ENCODE data around the gene B4GALNT4. TPM values are rescaled to one million over a fixed set of nuclear protein-coding genes. Genes with fewer than 3 reads are reported as not detected.
"Not testable (repeated sequence)": the region's sequence is repeated elsewhere in the genome, so short reads cannot be mapped to it uniquely, and the experiment has no call there.

Gene B4GALNT4
- total RNA-seq, 1 donor from 2014 or later: 64.6 TPM

- Mint-ChIP-seq H3K27ac (ENCODE audit: unreplicated experiment) (no peak overlapping the region), H3K4me3 (ENCODE audit: unreplicated experiment) (no peak overlapping the region), H3K36me3 (ENCODE audit: low read depth, unreplicated experiment) (no peaks in the 10 kb centered on the region), H3K4me1 (ENCODE audit: low read depth, unreplicated experiment) (no peaks in the 10 kb centered on the region), H3K27me3 (ENCODE audit: low read depth, unreplicated experiment) (peaks cover 4% of the 10 kb centered on the region), H3K9me3 (ENCODE audit: unreplicated experiment) (no peaks in the 10 kb centered on the region)
- Histone ChIP-seq H3K27me3 (ENCODE audit: insufficient read depth, low read length) (no peaks in the 10 kb centered on the region), H4K20me1 (ENCODE audit: insufficient read depth, low read length) (no peaks in the 10 kb centered on the region), H3K4me3 (ENCODE audit: insufficient read depth, low read depth, low read length) (no peak overlapping the region), H3K36me3 (ENCODE audit: insufficient read depth, low read length) (no peaks in the 10 kb centered on the region), H3K27ac (ENCODE audit: low read depth, low read length) (no peak overlapping the region), H3K79me2 (ENCODE audit: insufficient read depth, low read length) (no peaks in the 10 kb centered on the region), H3K9ac (ENCODE audit: low read length) (no peak overlapping the region), H2AFZ (ENCODE audit: low read depth, low read length) (no peak overlapping the region), H3K4me1 (ENCODE audit: insufficient read depth, low read length) (no peaks in the 10 kb centered on the region), H3K4me2 (ENCODE audit: low read length) (no peak overlapping the region), H3K9me3 (ENCODE audit: insufficient read depth, low read depth, low read length) (no peaks in the 10 kb centered on the region)
- DNase-seq (ENCODE audit: low read depth) (no peak), FAIRE-seq (no peak)
- TF ChIP-seq CTCF (IDR thresholded peaks at IDR 0.05; ENCODE audit: insufficient read depth, low read depth, low read length) (no peak), EZH2 (IDR thresholded peaks at IDR 0.05; ENCODE audit: insufficient read depth, low read length) (no peak)
Observed at GRCh38 chr11:409008-409599, 39.8 kb downstream of the B4GALNT4 start.

- Mint-ChIP-seq H3K27me3 (ENCODE audit: low read depth, unreplicated experiment) (peaks cover 11% of the 10 kb centered on the region), H3K36me3 (ENCODE audit: low read depth, unreplicated experiment) (no peaks in the 10 kb centered on the region), H3K27ac (ENCODE audit: unreplicated experiment) (no peak overlapping the region), H3K4me1 (ENCODE audit: low read depth, unreplicated experiment) (peaks cover 2% of the 10 kb centered on the region), H3K9me3 (ENCODE audit: unreplicated experiment) (no peaks in the 10 kb centered on the region), H3K4me3 (ENCODE audit: unreplicated experiment) (peak overlapping the region; percentile 50)
- Histone ChIP-seq H3K36me3 (ENCODE audit: insufficient read depth, low read length) (no peaks in the 10 kb centered on the region), H3K79me2 (ENCODE audit: insufficient read depth, low read length) (no peaks in the 10 kb centered on the region), H3K9me3 (ENCODE audit: insufficient read depth, low read depth, low read length) (no peaks in the 10 kb centered on the region), H3K9ac (ENCODE audit: low read length) (no peak overlapping the region), H3K4me2 (ENCODE audit: low read length) (no peak overlapping the region), H3K4me1 (ENCODE audit: insufficient read depth, low read length) (peaks cover 4% of the 10 kb centered on the region), H2AFZ (ENCODE audit: low read depth, low read length) (no peak overlapping the region), H3K27ac (ENCODE audit: low read depth, low read length) (no peak overlapping the region), H4K20me1 (ENCODE audit: insufficient read depth, low read length) (no peaks in the 10 kb centered on the region), H3K27me3 (ENCODE audit: insufficient read depth, low read length) (no peaks in the 10 kb centered on the region), H3K4me3 (ENCODE audit: insufficient read depth, low read depth, low read length) (no peak overlapping the region)
- no peak for FAIRE-seq
- no peak for TF ChIP-seq CTCF (IDR thresholded peaks at IDR 0.05; ENCODE audit: insufficient read depth, low read depth, low read length)
- TF ChIP-seq EZH2 (IDR thresholded peaks at IDR 0.05; ENCODE audit: insufficient read depth, low read length): no peak
- no peak for DNase-seq (ENCODE audit: low read depth)
Observed at GRCh38 chr11:409600-410483, 40.5 kb downstream of the B4GALNT4 start.

GRCh38 chr11:410711-411110 lies 41.4 kb downstream of the B4GALNT4 start:
- H3K4me3 ChIP-seq (ENCODE audit: insufficient read depth, low read depth, low read length); H3K27me3 ChIP-seq (ENCODE audit: insufficient read depth, low read length); H3K4me3 Mint-ChIP-seq (ENCODE audit: unreplicated experiment); H3K4me1 Mint-ChIP-seq (ENCODE audit: low read depth, unreplicated experiment); FAIRE-seq; H3K36me3 Mint-ChIP-seq (ENCODE audit: low read depth, unreplicated experiment); H3K9me3 ChIP-seq (ENCODE audit: insufficient read depth, low read depth, low read length); H3K36me3 ChIP-seq (ENCODE audit: insufficient read depth, low read length); H3K9ac ChIP-seq (ENCODE audit: low read length); H3K27ac ChIP-seq (ENCODE audit: low read depth, low read length); H3K27ac Mint-ChIP-seq (ENCODE audit: unreplicated experiment); DNase-seq (ENCODE audit: low read depth); H2AFZ ChIP-seq (ENCODE audit: low read depth, low read length); H3K4me2 ChIP-seq (ENCODE audit: low read length); H4K20me1 ChIP-seq (ENCODE audit: insufficient read depth, low read length); H3K9me3 Mint-ChIP-seq (ENCODE audit: unreplicated experiment); H3K79me2 ChIP-seq (ENCODE audit: insufficient read depth, low read length): not testable (repeated sequence)
- H3K4me1 ChIP-seq (ENCODE audit: insufficient read depth, low read length): peaks cover 11% of the 10 kb centered on the region
- H3K27me3 Mint-ChIP-seq (ENCODE audit: low read depth, unreplicated experiment): peaks cover 12% of the 10 kb centered on the region

GRCh38 chr11:411520-411919 lies 42.2 kb downstream of the B4GALNT4 start:
- not testable (repeated sequence) for H3K9ac ChIP-seq (ENCODE audit: low read length); H3K36me3 Mint-ChIP-seq (ENCODE audit: low read depth, unreplicated experiment); H3K4me1 Mint-ChIP-seq (ENCODE audit: low read depth, unreplicated experiment); H2AFZ ChIP-seq (ENCODE audit: low read depth, low read length); H3K27me3 ChIP-seq (ENCODE audit: insufficient read depth, low read length); H4K20me1 ChIP-seq (ENCODE audit: insufficient read depth, low read length); DNase-seq (ENCODE audit: low read depth); H3K4me3 Mint-ChIP-seq (ENCODE audit: unreplicated experiment); H3K36me3 ChIP-seq (ENCODE audit: insufficient read depth, low read length); H3K9me3 Mint-ChIP-seq (ENCODE audit: unreplicated experiment); H3K4me2 ChIP-seq (ENCODE audit: low read length); FAIRE-seq; H3K27ac Mint-ChIP-seq (ENCODE audit: unreplicated experiment); H3K27ac ChIP-seq (ENCODE audit: low read depth, low read length); H3K9me3 ChIP-seq (ENCODE audit: insufficient read depth, low read depth, low read length); H3K79me2 ChIP-seq (ENCODE audit: insufficient read depth, low read length); H3K4me3 ChIP-seq (ENCODE audit: insufficient read depth, low read depth, low read length)
- peaks cover 15% of the 10 kb centered on the region for H3K4me1 ChIP-seq (ENCODE audit: insufficient read depth, low read length)
- H3K27me3 Mint-ChIP-seq (ENCODE audit: low read depth, unreplicated experiment): peaks cover 14% of the 10 kb centered on the region
